Gastrocnemius medialis (tissue), 4 donors: Measurements from ENCODE around the gene ARHGAP6. TPM values are rescaled to one million over a fixed set of nuclear protein-coding genes. Genes with fewer than 3 reads are reported as not detected.

Experiments
- ATAC-seq, 2 donors: fragments of 150-250 bp; one replicate each; pipeline ENCODE4 v1.9.1; 2016
- DNase-seq, 2 donors: peaks; one replicate each; pipeline ENCODE4 v3.0.0-alpha.2; 2019
- H3K27ac ChIP-seq, 4 donors: fragments of 200-600 bp; sonication (generic); 1 replicate in 1 of 4; 2 replicates in 3 of 4; pipeline ENCODE4 v1.5.1; 2016 to 2018; ENCODE audit warnings: mild to moderate bottlenecking in 2 of 4, moderate library complexity in 1 of 4
- H3K27me3 ChIP-seq, 3 donors: fragments of 200-600 bp; sonication (generic) in 2 of 3; 1 replicate in 1 of 3; 2 replicates in 2 of 3; pipeline versions ENCODE4 v1.5.1 to v1.6.0; 2016 to 2019; ENCODE audit warnings: mild to moderate bottlenecking in 1 of 3, moderate library complexity in 1 of 3
- H3K36me3 ChIP-seq, 2 donors: fragments of 200-600 bp; sonication (generic) in 1 of 2; one replicate each; pipeline ENCODE4 v1.5.1; 2017 to 2018
- H3K4me1 ChIP-seq, 2 donors: fragments of 200-600 bp; sonication (generic) in 1 of 2; one replicate each; pipeline ENCODE4 v1.5.1; 2016 to 2017; ENCODE audit warnings: mild to moderate bottlenecking in 2 of 2
- H3K4me3 ChIP-seq, 4 donors: fragments of 200-600 bp; sonication (generic) in 3 of 4; 1 replicate in 1 of 4; 2 replicates in 3 of 4; pipeline ENCODE4 v1.5.1; 2016 to 2019; ENCODE audit warnings: mild to moderate bottlenecking in 2 of 4
- H3K9me3 ChIP-seq, 3 donors: fragments of 200-600 bp; sonication (generic) in 2 of 3; 1 replicate in 1 of 3; 2 replicates in 2 of 3; pipeline ENCODE4 v1.5.1; 2016 to 2019
- CTCF ChIP-seq, 5 experiments: fragments of 450-650 bp in 3 of 5; fragments of 200-600 bp in 2 of 5; sonication (generic) in 2 of 5; IDR thresholded peaks in 4 of 5; conservative IDR thresholded peaks in 1 of 5; 1 replicate in 4 of 5; 2 replicates in 1 of 5; pipeline ENCODE4 v1.5.1; 2016 to 2019; ENCODE audit warnings: antibody characterized with exemption in 5 of 5, mild to moderate bottlenecking in 3 of 5, moderate library complexity in 3 of 5
- POLR2A ChIP-seq, 2 donors: fragments of 450-650 bp; IDR thresholded peaks; one replicate each; pipeline ENCODE4 v1.6.1; 2017; ENCODE audit warnings: antibody characterized with exemption in 2 of 2, mild to moderate bottlenecking in 2 of 2, moderate library complexity in 2 of 2
- in situ Hi-C, 4 donors: fragments of 200-750 bp; cut with MboI; loops; one replicate each; pipeline versions ENCODE4 v1.15.0 to v1.8.0; 2017; ENCODE audit warnings: low sequenced_read_pairs in 4 of 4
- intact Hi-C: fragments of 100-400 bp; cut with DNase I; formaldehyde crosslinking; loops from one replicate; pipeline ENCODE4 v1.15.1; 2023; ENCODE audit warnings: low total_unique reads
- total RNA-seq, 4 donors: library from RNA; depleted of rRNA; stranded (reverse); fragments of >200 nt; gene quantifications; one replicate each; pipeline versions ENCODE4 v1.1.0 to v1.2.3, GENCODE V29; 2016

The ARHGAP6 gene
- total RNA-seq, 4 donors from 2014 or later = 10.7 to 18.0 (median 14.9) TPM

GRCh38 chrX:11212741-11213140, 453.0 kb downstream of the ARHGAP6 start:
- intact Hi-C loops (no loop called here), in situ Hi-C loops (no loop called here)
- no peak for ATAC-seq
- DNase-seq = no peak
- Histone ChIP-seq H3K9me3 (no peaks in the 10 kb centered on the region), H3K27me3 (no peaks in the 10 kb centered on the region), H3K4me3 (no peak overlapping the region), H3K27ac (no peak overlapping the region), H3K4me1 (no peaks in the 10 kb centered on the region), H3K36me3 (no peaks in the 10 kb centered on the region)
- TF ChIP-seq POLR2A (IDR thresholded peaks at IDR 0.05) (no peak), CTCF (IDR thresholded peaks at IDR 0.05 in 4 of 5, conservative IDR thresholded peaks at IDR 0.05 in 1 of 5) (no peak)

- no peak for DNase-seq
- no peaks in the 10 kb centered on the region for H3K27me3 ChIP-seq
- TF ChIP-seq CTCF (IDR thresholded peaks at IDR 0.05 in 4 of 5, conservative IDR thresholded peaks at IDR 0.05 in 1 of 5) (no peak), POLR2A (IDR thresholded peaks at IDR 0.05) (no peak)
- H3K27ac ChIP-seq = no peak overlapping the region
- H3K36me3 ChIP-seq = no peaks in the 10 kb centered on the region
- no peak overlapping the region for H3K4me3 ChIP-seq
- in situ Hi-C loops (no loop called here), intact Hi-C loops (no loop called here)
- no peaks in the 10 kb centered on the region for H3K4me1 ChIP-seq
- no peak for ATAC-seq
- no peaks in the 10 kb centered on the region for H3K9me3 ChIP-seq
Measured at GRCh38 chrX:11210415-11210801, 455.3 kb downstream of the ARHGAP6 start.

GRCh38 chrX:11209798-11210414, 455.8 kb downstream of the ARHGAP6 start:
- no peaks in the 10 kb centered on the region for H3K36me3 ChIP-seq
- no peak overlapping the region for H3K4me3 ChIP-seq
- no peak overlapping the region for H3K27ac ChIP-seq
- no peaks in the 10 kb centered on the region for H3K27me3 ChIP-seq
- no peak for ATAC-seq
- in situ Hi-C loops (no loop called here), intact Hi-C loops (no loop called here)
- no peak for TF ChIP-seq CTCF (IDR thresholded peaks at IDR 0.05 in 4 of 5, conservative IDR thresholded peaks at IDR 0.05 in 1 of 5)
- no peak for TF ChIP-seq POLR2A (IDR thresholded peaks at IDR 0.05)
- DNase-seq = no peak
- no peaks in the 10 kb centered on the region for H3K4me1 ChIP-seq
- no peaks in the 10 kb centered on the region for H3K9me3 ChIP-seq

- TF ChIP-seq CTCF (IDR thresholded peaks at IDR 0.05 in 4 of 5, conservative IDR thresholded peaks at IDR 0.05 in 1 of 5) = no peak
- no peak for TF ChIP-seq POLR2A (IDR thresholded peaks at IDR 0.05)
- H3K9me3 ChIP-seq = no peaks in the 10 kb centered on the region
- no peak overlapping the region for H3K4me3 ChIP-seq
- DNase-seq = no peak
- no peaks in the 10 kb centered on the region for H3K36me3 ChIP-seq
- no peaks in the 10 kb centered on the region for H3K27me3 ChIP-seq
- H3K4me1 ChIP-seq = no peaks in the 10 kb centered on the region
- intact Hi-C loops = no loop called here
- no peak overlapping the region for H3K27ac ChIP-seq
- ATAC-seq = no peak
- in situ Hi-C loops = no loop called here
Measured at GRCh38 chrX:11206716-11207115, 459.0 kb downstream of the ARHGAP6 start.

GRCh38 chrX:11205796-11206195, 459.9 kb downstream of the ARHGAP6 start:
- Histone ChIP-seq H3K9me3 (no peaks in the 10 kb centered on the region), H3K27ac (no peak overlapping the region), H3K4me1 (no peaks in the 10 kb centered on the region), H3K27me3 (no peaks in the 10 kb centered on the region), H3K36me3 (no peaks in the 10 kb centered on the region), H3K4me3 (no peak overlapping the region)
- in situ Hi-C loops (no loop called here), intact Hi-C loops (no loop called here)
- ATAC-seq = no peak
- TF ChIP-seq CTCF (IDR thresholded peaks at IDR 0.05 in 4 of 5, conservative IDR thresholded peaks at IDR 0.05 in 1 of 5) = no peak
- no peak for TF ChIP-seq POLR2A (IDR thresholded peaks at IDR 0.05)
- no peak for DNase-seq
